ENCODE measurements around the gene PARD6A.

DNA sequence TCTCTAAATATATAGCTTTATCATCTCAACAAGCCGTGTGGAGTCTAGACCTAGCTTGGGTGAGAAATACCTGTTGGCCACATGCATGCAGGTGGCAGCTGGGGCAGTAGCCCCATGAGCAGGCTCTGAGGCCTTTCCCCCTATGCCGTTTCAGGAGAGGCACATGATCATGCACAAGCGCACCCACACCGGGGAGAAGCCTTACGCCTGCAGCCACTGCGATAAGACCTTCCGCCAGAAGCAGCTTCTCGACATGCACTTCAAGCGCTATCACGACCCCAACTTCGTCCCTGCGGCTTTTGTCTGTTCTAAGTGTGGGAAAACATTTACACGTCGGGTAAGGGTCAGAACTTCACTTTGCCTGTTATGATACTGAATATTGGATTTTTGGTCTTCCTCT, 32.5 kb upstream of the PARD6A start:
- TF ChIP-seq, protein P1, sequence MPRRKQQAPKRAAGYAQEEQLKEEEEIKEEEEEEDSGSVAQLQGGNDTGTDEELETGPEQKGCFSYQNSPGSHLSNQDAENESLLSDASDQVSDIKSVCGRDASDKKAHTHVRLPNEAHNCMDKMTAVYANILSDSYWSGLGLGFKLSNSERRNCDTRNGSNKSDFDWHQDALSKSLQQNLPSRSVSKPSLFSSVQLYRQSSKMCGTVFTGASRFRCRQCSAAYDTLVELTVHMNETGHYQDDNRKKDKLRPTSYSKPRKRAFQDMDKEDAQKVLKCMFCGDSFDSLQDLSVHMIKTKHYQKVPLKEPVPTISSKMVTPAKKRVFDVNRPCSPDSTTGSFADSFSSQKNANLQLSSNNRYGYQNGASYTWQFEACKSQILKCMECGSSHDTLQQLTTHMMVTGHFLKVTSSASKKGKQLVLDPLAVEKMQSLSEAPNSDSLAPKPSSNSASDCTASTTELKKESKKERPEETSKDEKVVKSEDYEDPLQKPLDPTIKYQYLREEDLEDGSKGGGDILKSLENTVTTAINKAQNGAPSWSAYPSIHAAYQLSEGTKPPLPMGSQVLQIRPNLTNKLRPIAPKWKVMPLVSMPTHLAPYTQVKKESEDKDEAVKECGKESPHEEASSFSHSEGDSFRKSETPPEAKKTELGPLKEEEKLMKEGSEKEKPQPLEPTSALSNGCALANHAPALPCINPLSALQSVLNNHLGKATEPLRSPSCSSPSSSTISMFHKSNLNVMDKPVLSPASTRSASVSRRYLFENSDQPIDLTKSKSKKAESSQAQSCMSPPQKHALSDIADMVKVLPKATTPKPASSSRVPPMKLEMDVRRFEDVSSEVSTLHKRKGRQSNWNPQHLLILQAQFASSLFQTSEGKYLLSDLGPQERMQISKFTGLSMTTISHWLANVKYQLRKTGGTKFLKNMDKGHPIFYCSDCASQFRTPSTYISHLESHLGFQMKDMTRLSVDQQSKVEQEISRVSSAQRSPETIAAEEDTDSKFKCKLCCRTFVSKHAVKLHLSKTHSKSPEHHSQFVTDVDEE (CRISPR knock-in tag; IDR thresholded peaks at IDR 0.05): no peak
- TF ChIP-seq, protein P2, sequence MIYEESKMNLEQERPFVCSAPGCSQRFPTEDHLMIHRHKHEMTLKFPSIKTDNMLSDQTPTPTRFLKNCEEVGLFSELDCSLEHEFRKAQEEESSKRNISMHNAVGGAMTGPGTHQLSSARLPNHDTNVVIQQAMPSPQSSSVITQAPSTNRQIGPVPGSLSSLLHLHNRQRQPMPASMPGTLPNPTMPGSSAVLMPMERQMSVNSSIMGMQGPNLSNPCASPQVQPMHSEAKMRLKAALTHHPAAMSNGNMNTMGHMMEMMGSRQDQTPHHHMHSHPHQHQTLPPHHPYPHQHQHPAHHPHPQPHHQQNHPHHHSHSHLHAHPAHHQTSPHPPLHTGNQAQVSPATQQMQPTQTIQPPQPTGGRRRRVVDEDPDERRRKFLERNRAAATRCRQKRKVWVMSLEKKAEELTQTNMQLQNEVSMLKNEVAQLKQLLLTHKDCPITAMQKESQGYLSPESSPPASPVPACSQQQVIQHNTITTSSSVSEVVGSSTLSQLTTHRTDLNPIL (CRISPR knock-in tag; IDR thresholded peaks at IDR 0.05; ENCODE audit: low read depth): no peak

All from SK-N-SH treated with all-trans-retinoic acid at 6 μM for 48 hours (cell line).